CD14-positive monocyte (primary cell): ENCODE measurements around the gene WNT7A. TPM values are rescaled to one million over a fixed set of nuclear protein-coding genes. Genes with fewer than 3 reads are reported as not detected.
A peak's percentile ranks its signal among the peaks of the same experiment; 100 is the strongest.

ENCODE experiments used
- DNase-seq, 3 donors: peaks; one replicate each; pipeline ENCODE4 v3.0.0-alpha.2; 2011 to 2022
- H2AFZ ChIP-seq: 2 replicates; pipeline ENCODE4 v1.6.0; 2012; ENCODE audit warnings: mild to moderate bottlenecking, low read depth, low read length, inconsistent platforms; ENCODE audit not compliant: insufficient read depth, poor library complexity, severe bottlenecking
- H3K27ac ChIP-seq, 2 donors: 1 replicate in 1 of 2; 2 replicates in 1 of 2; pipeline ENCODE4 v1.5.1; 2012 to 2013; ENCODE audit warnings: low read length in 2 of 2, control low read depth in 1 of 2, inconsistent platforms in 1 of 2, low read depth in 1 of 2, mild to moderate bottlenecking in 1 of 2
- H3K27me3 ChIP-seq, 2 donors: one replicate each; pipeline versions ENCODE4 v1.6.0 to v1.6.1; 2011 to 2013; ENCODE audit warnings: low read length in 2 of 2; ENCODE audit not compliant: control insufficient read depth in 2 of 2, insufficient read depth in 2 of 2
- H3K36me3 ChIP-seq, 2 donors: replicated peaks in 1 of 2; 1 replicate in 1 of 2; 2 replicates in 1 of 2; pipeline versions ENCODE4 v1.5.1 to v1.6.1; 2012 to 2013; ENCODE audit warnings: low read length in 2 of 2, control low read depth in 1 of 2, inconsistent platforms in 1 of 2, mild to moderate bottlenecking in 1 of 2; ENCODE audit not compliant: insufficient read depth in 2 of 2, control insufficient read depth in 1 of 2
- H3K4me1 ChIP-seq, 2 donors: 1 replicate in 1 of 2; 2 replicates in 1 of 2; pipeline versions ENCODE4 v1.5.1 to v1.6.1; 2012 to 2013; ENCODE audit warnings: low read length in 2 of 2, control low read depth in 1 of 2, inconsistent platforms in 1 of 2, mild to moderate bottlenecking in 1 of 2, moderate library complexity in 1 of 2; ENCODE audit not compliant: insufficient read depth in 2 of 2, control insufficient read depth in 1 of 2
- H3K4me2 ChIP-seq: replicated peaks from 2 replicates; pipeline ENCODE3; 2012; ENCODE audit warnings: low read length, moderate library complexity, mild to moderate bottlenecking; ENCODE audit not compliant: poor library complexity, severe bottlenecking; ENCODE audit errors: extremely low read depth
- H3K4me3 ChIP-seq, 3 experiments: fragments of 200-600 bp in 1 of 3; sonication (generic) in 1 of 3; replicated peaks in 1 of 3; 1 replicate in 2 of 3; 2 replicates in 1 of 3; pipeline ENCODE4 v1.5.1; 2011 to 2013; ENCODE audit warnings: low read length in 3 of 3, mild to moderate bottlenecking in 3 of 3, control low read depth in 2 of 3, low read depth in 2 of 3, inconsistent platforms in 1 of 3, moderate library complexity in 1 of 3
- H3K79me2 ChIP-seq: 2 replicates; pipeline ENCODE4 v1.6.0; 2012; ENCODE audit warnings: mild to moderate bottlenecking, control low read depth, inconsistent platforms, low read length, moderate library complexity; ENCODE audit not compliant: insufficient read depth
- H3K9ac ChIP-seq: 2 replicates; pipeline ENCODE4 v1.6.0; 2017; ENCODE audit warnings: low read length, mild to moderate bottlenecking; ENCODE audit not compliant: insufficient read depth, poor library complexity, severe bottlenecking
- H3K9me3 ChIP-seq, 2 donors: replicated peaks in 1 of 2; 1 replicate in 1 of 2; 2 replicates in 1 of 2; pipeline versions ENCODE4 v1.5.1 to v1.6.1; 2012 to 2013; ENCODE audit warnings: low read length in 2 of 2, control low read depth in 1 of 2; ENCODE audit not compliant: control insufficient read depth in 1 of 2, insufficient read depth in 1 of 2
- H4K20me1 ChIP-seq: 2 replicates; pipeline ENCODE4 v1.6.0; 2012; ENCODE audit warnings: mild to moderate bottlenecking, low read length, control low read depth, moderate library complexity; ENCODE audit not compliant: insufficient read depth
- H3K27ac Mint-ChIP-seq, 7 donors: one replicate each; pipeline ENCODE4 v1.8.0; 2020; ENCODE audit warnings: mild to moderate bottlenecking in 7 of 7, mixed read lengths in 7 of 7, moderate library complexity in 6 of 7, inconsistent platforms in 2 of 7
- H3K27me3 Mint-ChIP-seq, 3 donors: one replicate each; pipeline ENCODE4 v1.8.0; 2021 to 2022; ENCODE audit warnings: low read depth in 3 of 3, mild to moderate bottlenecking in 3 of 3, mixed read lengths in 3 of 3, moderate library complexity in 3 of 3, inconsistent platforms in 1 of 3
- H3K36me3 Mint-ChIP-seq, 2 donors: one replicate each; pipeline ENCODE4 v1.8.0; 2020; ENCODE audit warnings: mixed read lengths in 2 of 2, inconsistent platforms in 1 of 2, mild to moderate bottlenecking in 1 of 2
- H3K4me1 Mint-ChIP-seq: one replicate; pipeline ENCODE4 v1.8.0; 2020; ENCODE audit warnings: mild to moderate bottlenecking, mixed read lengths
- H3K4me3 Mint-ChIP-seq, 2 donors: one replicate each; pipeline ENCODE4 v1.8.0; 2020; ENCODE audit warnings: mild to moderate bottlenecking in 2 of 2, mixed read lengths in 2 of 2, moderate library complexity in 1 of 2
- H3K9me3 Mint-ChIP-seq, 7 donors: one replicate each; pipeline ENCODE4 v1.8.0; 2020 to 2022; ENCODE audit warnings: mixed read lengths in 7 of 7, mild to moderate bottlenecking in 6 of 7, moderate library complexity in 6 of 7, inconsistent platforms in 2 of 7
- WGBS: methylation state at CpG from one replicate; pipeline ENCODE4 v1.1.5; 2013; ENCODE audit warnings: missing lambda C conversion rate; ENCODE audit not compliant: insufficient coverage; 5-methylcytosine and 5-hydroxymethylcytosine counted together
- intact Hi-C, 2 donors: fragments of 100-400 bp; cut with micrococcal nuclease; formaldehyde crosslinking; loops; one replicate each; pipeline versions ENCODE4 v1.15.0 to v1.15.1; 2023
- polyA plus RNA-seq, 3 donors: library from polyadenylated mRNA; depleted of rRNA in 1 of 3; unstranded in 2 of 3; stranded (reverse) in 1 of 3; fragments of 300-500 nt in 2 of 3; fragments of >200 nt in 1 of 3; fragmentation: Illumina TruSeq in 2 of 3; gene quantifications; 1 replicate in 2 of 3; 2 replicates in 1 of 3; pipeline ENCODE4 v1.2.3, GENCODE V29; 2012 to 2021
- TF ChIP-seq, protein P1 (sequence below): fragments of 200-600 bp; IDR thresholded peaks from one replicate; pipeline ENCODE4 v1.8.0; 2022; ENCODE audit warnings: antibody characterized with exemption, mild to moderate bottlenecking

WNT7A gene
- polyA plus RNA-seq, 3 donors: not detected

DNA sequence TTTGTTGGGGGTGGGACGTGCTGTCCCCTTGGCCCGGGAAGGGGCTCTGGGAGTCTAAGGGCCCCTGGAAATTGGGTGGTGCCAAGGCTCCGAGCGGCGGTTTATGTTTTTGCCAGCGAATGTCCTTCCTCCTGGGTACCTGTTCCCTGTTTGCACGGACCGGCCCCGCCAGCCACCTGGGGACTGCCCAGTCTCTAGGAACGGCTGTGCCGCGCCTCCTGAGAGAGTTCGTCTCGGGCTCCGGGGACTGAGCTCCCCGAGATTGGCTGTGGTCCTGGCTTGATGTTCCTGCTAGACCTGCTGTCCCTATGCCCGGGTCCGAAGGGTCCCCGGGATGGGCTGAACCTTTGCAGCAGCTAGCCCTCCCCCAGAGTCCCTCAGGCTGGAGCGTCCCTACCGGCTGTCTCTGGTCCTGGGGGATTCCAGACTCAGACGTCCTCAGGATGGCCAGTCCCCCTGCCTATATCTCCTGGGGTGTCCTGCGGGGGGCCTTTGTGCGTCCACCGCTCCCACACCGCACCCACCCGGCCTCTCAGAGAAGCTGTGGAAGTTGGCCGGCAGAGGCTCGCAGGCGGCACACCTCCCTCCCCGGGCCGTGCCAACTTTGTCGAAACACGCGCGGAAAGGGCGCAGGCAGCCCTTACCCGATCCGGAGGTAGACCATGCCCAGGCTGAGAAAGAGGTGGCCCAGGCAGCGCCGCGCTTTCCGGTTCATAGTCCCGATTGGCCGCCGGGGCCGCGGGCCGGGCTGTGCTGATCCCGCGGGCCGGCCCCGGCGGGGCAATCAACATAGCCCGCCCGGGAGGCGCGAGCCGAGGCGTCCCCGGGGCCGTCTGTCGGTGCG is 547 bp downstream of the WNT7A start:
- no peaks in the 10 kb centered on the region for H3K79me2 ChIP-seq
- peak overlapping the region in 1 of 2 donors; percentile 85 for H3K4me3 Mint-ChIP-seq
- peaks cover 48 to 72% of the 10 kb centered on the region in 2 donors for H3K27me3 ChIP-seq
- H3K27me3 Mint-ChIP-seq: peaks cover 71 to 85% (median 83%) of the 10 kb centered on the region in 3 donors
- peaks cover 4% of the 10 kb centered on the region for H3K4me1 Mint-ChIP-seq
- peaks cover 0 to 13% (median 4%) of the 10 kb centered on the region in 7 donors for H3K9me3 Mint-ChIP-seq
- H4K20me1 ChIP-seq: no peaks in the 10 kb centered on the region
- H3K4me2 ChIP-seq: no peak overlapping the region
- no peak overlapping the region for H3K27ac Mint-ChIP-seq
- no peak overlapping the region for H2AFZ ChIP-seq
- H3K36me3 Mint-ChIP-seq: no peaks in the 10 kb centered on the region
- H3K9ac ChIP-seq: no peak overlapping the region
- intact Hi-C loops: no loop called here
- H3K27ac ChIP-seq: no peak overlapping the region
- TF ChIP-seq, protein P1, sequence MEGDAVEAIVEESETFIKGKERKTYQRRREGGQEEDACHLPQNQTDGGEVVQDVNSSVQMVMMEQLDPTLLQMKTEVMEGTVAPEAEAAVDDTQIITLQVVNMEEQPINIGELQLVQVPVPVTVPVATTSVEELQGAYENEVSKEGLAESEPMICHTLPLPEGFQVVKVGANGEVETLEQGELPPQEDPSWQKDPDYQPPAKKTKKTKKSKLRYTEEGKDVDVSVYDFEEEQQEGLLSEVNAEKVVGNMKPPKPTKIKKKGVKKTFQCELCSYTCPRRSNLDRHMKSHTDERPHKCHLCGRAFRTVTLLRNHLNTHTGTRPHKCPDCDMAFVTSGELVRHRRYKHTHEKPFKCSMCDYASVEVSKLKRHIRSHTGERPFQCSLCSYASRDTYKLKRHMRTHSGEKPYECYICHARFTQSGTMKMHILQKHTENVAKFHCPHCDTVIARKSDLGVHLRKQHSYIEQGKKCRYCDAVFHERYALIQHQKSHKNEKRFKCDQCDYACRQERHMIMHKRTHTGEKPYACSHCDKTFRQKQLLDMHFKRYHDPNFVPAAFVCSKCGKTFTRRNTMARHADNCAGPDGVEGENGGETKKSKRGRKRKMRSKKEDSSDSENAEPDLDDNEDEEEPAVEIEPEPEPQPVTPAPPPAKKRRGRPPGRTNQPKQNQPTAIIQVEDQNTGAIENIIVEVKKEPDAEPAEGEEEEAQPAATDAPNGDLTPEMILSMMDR: no peak
- under 1% methylated on average over 64 of the region's 64 CpGs for WGBS
- no peaks in the 10 kb centered on the region for H3K36me3 ChIP-seq
- H3K4me3 ChIP-seq: no peak overlapping the region
- H3K9me3 ChIP-seq: peaks cover 0 to 32% of the 10 kb centered on the region in 2 donors
- no peak for DNase-seq
- H3K4me1 ChIP-seq: peaks cover 3 to 4% of the 10 kb centered on the region in 2 donors

DNA sequence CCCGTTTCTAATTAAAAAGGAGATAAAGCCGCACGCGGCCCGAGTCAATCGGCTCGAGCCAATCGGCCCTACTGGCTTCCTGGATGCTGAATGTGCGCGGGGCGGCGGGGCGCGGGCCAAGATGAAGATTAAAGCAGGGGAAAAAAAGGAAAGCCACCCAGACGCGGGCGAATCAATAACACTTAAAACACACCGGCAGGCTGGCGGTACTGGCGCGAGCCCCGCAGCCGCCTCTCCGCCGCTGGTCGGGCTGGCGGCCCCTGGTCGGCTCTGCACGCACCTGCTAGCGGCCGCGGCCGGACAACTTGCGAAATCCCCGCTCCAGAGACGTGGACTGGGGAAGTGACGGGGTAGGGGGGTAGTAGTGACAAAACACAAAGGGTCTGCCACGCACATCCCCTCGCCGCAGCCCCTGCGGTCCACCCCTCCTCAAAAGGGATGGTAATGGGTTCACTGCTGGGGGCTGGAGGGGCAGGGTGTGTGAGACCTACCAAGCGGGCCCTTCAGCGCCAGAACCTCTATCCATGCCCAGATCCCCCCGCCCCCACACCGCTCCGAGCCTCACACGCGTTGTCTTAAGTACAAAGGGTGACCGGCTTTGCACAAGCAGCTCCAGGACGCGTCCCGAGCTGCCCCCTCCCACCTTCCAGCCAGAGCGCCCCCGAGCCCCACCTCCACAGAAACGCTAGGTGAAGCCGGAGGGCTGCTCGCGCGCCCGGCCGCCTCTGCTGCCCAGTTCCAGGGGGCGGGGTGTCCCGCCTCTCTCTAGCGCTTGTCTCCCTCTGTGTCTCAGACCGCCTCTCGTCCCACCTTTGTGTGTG is 1.4 kb downstream of the WNT7A start:
- Histone ChIP-seq H3K27ac (no peak overlapping the region), H3K27me3 (peaks cover 46 to 68% of the 10 kb centered on the region in 2 donors), H3K9me3 (peaks cover 0 to 32% of the 10 kb centered on the region in 2 donors), H3K4me2 (peak overlapping the region; percentile 44), H3K36me3 (no peaks in the 10 kb centered on the region), H4K20me1 (no peaks in the 10 kb centered on the region), H3K4me3 (peak overlapping the region in 1 of 3 experiments; percentile 23), H2AFZ (no peak overlapping the region), H3K79me2 (no peaks in the 10 kb centered on the region), H3K9ac (no peak overlapping the region), H3K4me1 (peaks cover 3 to 4% of the 10 kb centered on the region in 2 donors)
- TF ChIP-seq, protein P1: no peak
- H3K27ac Mint-ChIP-seq: no peak overlapping the region
- no peak for DNase-seq
- H3K4me1 Mint-ChIP-seq: peaks cover 4% of the 10 kb centered on the region
- H3K9me3 Mint-ChIP-seq: peaks cover 0 to 13% (median 4%) of the 10 kb centered on the region in 7 donors
- H3K27me3 Mint-ChIP-seq: peaks cover 62 to 82% (median 80%) of the 10 kb centered on the region in 3 donors
- WGBS: 1% methylated on average over 49 of the region's 66 CpGs
- peak overlapping the region in 1 of 2 donors; percentile 85 for H3K4me3 Mint-ChIP-seq
- intact Hi-C loops: no loop called here
- no peaks in the 10 kb centered on the region for H3K36me3 Mint-ChIP-seq
